ENCODE results near the gene BCDIN3D.

Gene BCDIN3D

GRCh38 chr12:49807991-49808580 lies 34.8 kb downstream of the BCDIN3D start:
- no peak for TF ChIP-seq CTCF (IDR thresholded peaks at IDR 0.05)
- DNase-seq (ENCODE audit: low spot score): no peak
- peak overlapping the region; percentile 56 for H3K4me3 ChIP-seq
- H3K27ac ChIP-seq: peak overlapping the region; percentile 66 to 91

- Histone ChIP-seq H3K27ac (no peak overlapping the region), H3K4me3 (no peak overlapping the region)
- TF ChIP-seq CTCF (IDR thresholded peaks at IDR 0.05): no peak
- no peak for DNase-seq (ENCODE audit: low spot score)
These were observed 36.0 kb downstream of the BCDIN3D start for GRCh38 chr12:49806877-49807276.

- DNase-seq (ENCODE audit: low spot score): no peak
- H3K4me3 ChIP-seq: no peak overlapping the region
- H3K27ac ChIP-seq: no peak overlapping the region
- no peak for TF ChIP-seq CTCF (IDR thresholded peaks at IDR 0.05)
These were observed 36.5 kb downstream of the BCDIN3D start for GRCh38 chr12:49806321-49806813.

DNA sequence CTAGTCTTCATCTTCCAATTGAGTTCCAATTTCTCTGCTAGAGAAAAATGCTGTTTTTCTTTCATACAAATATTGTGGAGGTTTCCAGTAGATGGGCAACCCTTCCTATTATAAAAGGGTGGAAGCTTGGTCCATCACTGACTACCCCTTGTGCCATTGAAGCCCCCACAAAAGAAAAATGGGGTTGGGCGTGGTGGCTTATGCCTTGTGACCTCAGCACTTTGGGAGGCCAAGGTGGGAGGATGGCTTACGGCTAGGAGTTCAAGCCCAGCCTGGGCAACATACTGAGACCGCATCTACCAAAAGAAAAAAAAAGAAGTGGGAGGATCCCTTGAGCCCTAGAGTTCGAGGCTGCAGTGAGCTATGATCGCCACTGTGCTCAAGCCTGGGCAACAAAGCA lies 37.5 kb downstream of the BCDIN3D start:
- DNase-seq (ENCODE audit: low spot score): no peak
- no peak for TF ChIP-seq CTCF (IDR thresholded peaks at IDR 0.05)
- Histone ChIP-seq H3K4me3 (no peak overlapping the region), H3K27ac (no peak overlapping the region)

DNA sequence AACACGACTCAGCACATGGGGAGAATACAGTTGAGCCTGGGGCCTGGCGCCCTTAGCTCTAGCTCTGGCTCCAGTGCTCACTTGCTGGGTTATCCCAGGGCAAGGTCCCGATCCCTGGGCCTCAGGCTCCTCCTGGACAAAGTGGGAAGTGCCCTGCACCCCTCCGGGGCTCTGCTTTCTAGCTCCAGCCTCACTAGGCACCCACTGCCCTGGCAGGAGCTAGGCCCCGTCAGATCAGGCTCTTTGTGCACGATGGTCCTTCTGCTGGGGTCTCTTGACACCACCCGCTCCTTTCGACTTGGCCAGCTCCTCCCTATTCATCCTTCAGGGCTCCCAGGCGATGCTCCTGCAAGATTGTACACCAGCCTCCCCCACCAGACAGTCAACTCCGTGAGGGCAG lies 38.1 kb downstream of the BCDIN3D start:
- H3K27ac ChIP-seq: no peak overlapping the region
- TF ChIP-seq CTCF (IDR thresholded peaks at IDR 0.05): no peak
- no peak overlapping the region for H3K4me3 ChIP-seq
- no peak for DNase-seq (ENCODE audit: low spot score)

DNA sequence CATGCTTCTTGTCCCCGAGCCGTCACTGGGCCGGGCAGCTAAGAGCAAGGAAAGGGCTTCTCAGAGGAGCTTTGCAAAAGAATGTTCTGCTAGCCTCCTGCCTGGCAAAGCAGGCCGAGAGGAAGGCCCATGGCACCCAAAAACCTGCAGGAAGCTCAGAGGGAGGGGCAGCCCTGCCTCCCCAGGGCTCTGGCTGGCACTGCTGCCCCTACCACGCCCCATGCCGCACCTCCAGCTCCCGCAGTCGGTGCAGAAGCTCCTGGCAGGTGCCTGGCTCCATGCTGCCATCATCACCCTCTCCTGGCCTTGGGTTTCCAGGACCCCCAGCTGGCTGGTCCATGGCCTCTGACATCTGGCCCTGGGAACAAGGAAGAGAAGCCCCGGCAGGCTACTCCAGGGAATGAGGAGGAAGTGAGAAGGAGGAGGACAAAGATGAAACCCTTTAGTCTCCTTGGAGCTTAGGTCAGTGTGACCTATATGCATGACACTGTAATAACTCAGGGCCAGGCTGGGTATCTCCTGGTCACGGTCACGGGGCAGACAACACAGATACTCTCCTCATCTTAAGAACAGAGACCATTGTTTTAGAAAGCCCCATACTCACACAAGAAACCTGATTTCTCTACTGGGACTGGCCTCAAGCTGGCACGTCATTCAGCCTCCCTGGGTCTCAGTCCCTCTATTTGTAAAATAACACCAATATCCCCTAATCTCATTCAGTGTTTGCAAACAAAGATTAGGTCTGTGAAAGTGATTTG lies 39.0 kb downstream of the BCDIN3D start:
- Histone ChIP-seq H3K27ac (no peak overlapping the region), H3K4me3 (no peak overlapping the region)
- DNase-seq (ENCODE audit: low spot score): no peak
- no peak for TF ChIP-seq CTCF (IDR thresholded peaks at IDR 0.05)
